Upper lobe of right lung (tissue), 1 donor: ENCODE results near the gene AGXT2. TPM values are rescaled to one million over a fixed set of nuclear protein-coding genes. Genes with fewer than 3 reads are reported as not detected.
A peak's percentile ranks its signal among the peaks of the same experiment; 100 is the strongest.
"Not testable (repeated sequence)": the region's sequence is repeated elsewhere in the genome, so short reads cannot be mapped to it uniquely, and the experiment has no call there.

Experiments used
- ATAC-seq: fragments of 200-7000 bp; cut with Tn5 transposase; one replicate; pipeline ENCODE4 v1.9.1; 2020; ENCODE audit warnings: mild to moderate bottlenecking, moderate library complexity
- DNase-seq: peaks from one replicate; pipeline ENCODE4 v3.0.0-alpha.2; 2020
- H3K27ac ChIP-seq: fragments of 200-600 bp; one replicate; pipeline ENCODE4 v1.8.0; 2022
- H3K27me3 ChIP-seq: fragments of 200-600 bp; one replicate; pipeline ENCODE4 v1.8.0; 2022; ENCODE audit warnings: mild to moderate bottlenecking
- H3K36me3 ChIP-seq: fragments of 200-600 bp; one replicate; pipeline ENCODE4 v1.8.0; 2022
- H3K4me1 ChIP-seq: fragments of 200-600 bp; one replicate; pipeline ENCODE4 v1.8.0; 2022
- H3K4me3 ChIP-seq: fragments of 200-600 bp; one replicate; pipeline ENCODE4 v1.8.0; 2022; ENCODE audit warnings: mild to moderate bottlenecking
- H3K9me3 ChIP-seq: fragments of 200-600 bp; one replicate; pipeline ENCODE4 v1.8.0; 2022
- CTCF ChIP-seq: fragments of 200-600 bp; IDR thresholded peaks from one replicate; pipeline ENCODE4 v1.8.0; 2022; ENCODE audit warnings: antibody characterized with exemption
- intact Hi-C: fragments of 100-400 bp; cut with DNase I; formaldehyde crosslinking; loops from one replicate; pipeline ENCODE4 v1.11.0; 2022
- total RNA-seq: library from RNA; stranded (reverse); fragmentation: NEBNext Ultra II Directional; extraction: Animal tissue kit (Norgen Biotek cat#: 25700); gene quantifications from one replicate; pipeline ENCODE4 v1.2.1, GENCODE V29; 2021
- donor health status: DM: no; HTN: yes; CAD: no; lungs with severe emphysema.

Gene AGXT2
- total RNA-seq, 1 donor from 2014 or later = not detected

DNA sequence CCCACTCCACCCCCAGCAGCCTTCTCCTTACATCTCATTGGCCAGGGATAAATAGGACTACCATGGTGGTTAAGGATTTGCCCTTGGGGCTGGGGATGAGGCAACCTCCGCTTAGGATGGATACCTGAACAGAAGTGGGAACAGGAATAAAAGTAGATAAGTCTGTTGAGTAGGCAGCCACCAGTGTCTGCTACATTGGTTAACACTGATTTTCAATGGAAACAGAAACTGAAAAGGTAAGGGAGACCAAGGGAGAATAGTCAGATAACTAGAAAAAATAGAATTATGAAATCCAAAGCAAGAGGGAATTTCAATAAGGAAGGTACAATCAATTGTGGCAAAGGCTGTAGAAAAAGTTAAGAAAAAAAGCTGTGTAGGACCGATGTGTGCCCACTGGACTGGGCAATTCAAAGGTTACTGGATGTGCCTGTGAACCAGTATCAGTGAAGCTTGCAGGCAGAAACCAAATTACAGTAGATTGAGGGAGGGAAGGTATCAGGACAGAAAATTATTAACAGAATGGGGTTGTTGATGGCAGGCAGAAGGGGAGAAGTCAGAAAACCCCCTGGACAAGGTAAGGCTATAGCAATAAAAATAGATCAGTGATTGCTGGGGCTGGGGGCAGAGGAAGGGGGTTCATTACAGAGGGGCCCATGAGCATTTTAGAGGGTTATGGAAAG is 69.7 kb downstream of the AGXT2 start:
- intact Hi-C loops = no loop called here
- Histone ChIP-seq H3K9me3 (no peaks in the 10 kb centered on the region), H3K36me3 (no peaks in the 10 kb centered on the region), H3K4me1 (no peaks in the 10 kb centered on the region), H3K4me3 (no peak overlapping the region), H3K27ac (no peak overlapping the region), H3K27me3 (no peaks in the 10 kb centered on the region)
- no peak for DNase-seq
- ATAC-seq = no peak
- no peak for TF ChIP-seq CTCF

DNA sequence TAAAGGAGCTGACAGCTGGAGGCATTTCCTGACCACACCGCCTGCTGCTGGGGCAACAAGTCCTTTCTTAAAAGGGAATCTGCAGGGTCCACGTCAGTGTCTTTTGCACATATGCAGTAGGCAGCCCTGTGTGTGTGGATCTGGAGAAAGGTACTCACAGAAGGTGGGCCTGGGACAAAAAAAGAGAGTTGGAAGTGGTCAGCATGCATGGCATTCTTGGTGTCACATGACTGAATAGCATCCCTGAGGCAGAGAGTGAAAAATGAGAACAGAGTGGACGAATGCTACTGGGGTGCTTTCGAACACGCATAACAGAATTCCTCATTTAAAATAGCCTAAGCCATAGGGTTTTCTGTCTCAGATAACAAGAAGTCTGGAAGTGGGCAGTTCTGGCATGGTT is 71.4 kb downstream of the AGXT2 start:
- Histone ChIP-seq H3K27ac (no peak overlapping the region), H3K9me3 (no peaks in the 10 kb centered on the region), H3K4me3 (no peak overlapping the region), H3K27me3 (no peaks in the 10 kb centered on the region), H3K36me3 (no peaks in the 10 kb centered on the region), H3K4me1 (no peaks in the 10 kb centered on the region)
- ATAC-seq (no peak), DNase-seq (no peak)
- TF ChIP-seq CTCF = no peak
- intact Hi-C loops = no loop called here

DNA sequence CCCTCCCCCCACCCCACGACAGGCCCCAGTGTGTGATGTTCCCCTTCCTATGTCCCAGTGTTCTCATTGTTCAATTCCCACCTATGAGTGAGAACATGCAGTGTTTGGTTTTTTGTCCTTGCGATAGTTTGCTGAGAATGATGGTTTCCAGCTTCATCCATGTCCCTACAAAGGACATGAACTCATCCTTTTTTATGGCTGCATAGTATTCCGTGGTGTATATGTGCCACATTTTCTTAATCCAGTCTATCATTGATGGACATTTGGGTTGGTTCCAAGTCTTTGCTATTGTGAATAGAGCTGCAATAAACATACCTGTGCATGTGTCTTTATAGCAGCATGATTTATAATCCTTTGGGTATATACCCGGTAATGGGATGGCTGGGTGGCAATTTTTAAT is 76.1 kb downstream of the AGXT2 start:
- ATAC-seq, intact Hi-C loops, H3K27me3 ChIP-seq, H3K36me3 ChIP-seq, H3K4me3 ChIP-seq, DNase-seq, H3K27ac ChIP-seq, H3K4me1 ChIP-seq, H3K9me3 ChIP-seq: not testable (repeated sequence)

DNA sequence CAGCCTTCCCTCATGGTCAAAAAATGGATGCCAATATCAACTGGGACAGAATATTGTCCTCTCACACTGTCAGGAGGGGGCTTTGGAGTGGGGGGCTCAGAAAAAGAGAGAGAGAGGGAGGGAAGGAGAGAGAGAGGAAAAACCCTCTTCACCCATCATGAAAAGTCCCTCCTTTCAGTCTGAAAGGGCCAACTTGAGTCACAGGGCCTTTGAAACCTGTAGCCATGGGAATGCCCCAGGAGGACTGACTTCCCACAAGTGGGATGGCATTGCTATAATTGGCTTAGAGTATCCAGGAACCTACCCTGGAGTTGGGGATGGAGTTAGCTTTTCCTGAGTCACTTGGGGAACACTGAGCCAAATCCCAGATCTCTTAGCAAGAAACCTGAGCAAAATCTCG is 77.2 kb downstream of the AGXT2 start:
- ATAC-seq (no peak), DNase-seq (no peak)
- Histone ChIP-seq H3K27ac (no peak overlapping the region), H3K9me3 (no peaks in the 10 kb centered on the region), H3K36me3 (no peaks in the 10 kb centered on the region), H3K4me1 (no peaks in the 10 kb centered on the region), H3K27me3 (no peaks in the 10 kb centered on the region), H3K4me3 (no peak overlapping the region)
- intact Hi-C loops = no loop called here
- TF ChIP-seq CTCF = no peak

DNA sequence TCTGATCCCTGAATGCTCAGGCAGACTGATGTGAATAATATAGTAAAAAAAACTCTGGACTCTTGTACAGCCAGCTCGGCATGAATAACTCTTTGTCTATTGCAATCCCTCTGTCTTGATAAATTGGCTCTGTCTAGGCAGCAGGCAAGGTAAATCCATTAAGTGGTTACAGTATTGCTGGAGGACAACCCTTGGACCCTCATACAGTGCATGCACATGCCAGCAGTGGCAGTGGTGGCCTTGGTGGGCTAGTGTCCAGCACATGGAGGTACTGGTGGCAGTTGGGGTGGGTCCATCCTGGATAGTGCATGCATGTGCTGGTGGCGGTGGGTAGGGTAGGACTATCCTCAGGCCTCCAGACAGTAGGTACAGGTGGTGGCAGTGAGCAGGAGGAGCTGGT is 79.5 kb downstream of the AGXT2 start:
- no peaks in the 10 kb centered on the region for H3K9me3 ChIP-seq
- intact Hi-C loops = no loop called here

GRCh38 chr5:34967540-34967939 is 80.2 kb downstream of the AGXT2 start:
- no peak overlapping the region for H3K27ac ChIP-seq
- TF ChIP-seq CTCF = no peak
- DNase-seq (no peak), ATAC-seq (no peak)
- no peaks in the 10 kb centered on the region for H3K36me3 ChIP-seq
- intact Hi-C loops = no loop called here
- no peaks in the 10 kb centered on the region for H3K27me3 ChIP-seq
- H3K4me3 ChIP-seq = no peak overlapping the region
- no peaks in the 10 kb centered on the region for H3K9me3 ChIP-seq
- no peaks in the 10 kb centered on the region for H3K4me1 ChIP-seq

More for the DNA sequence above, 79.5 kb downstream of the AGXT2 start:
- DNase-seq = no peak
- peak; percentile 22 for ATAC-seq
- Histone ChIP-seq H3K36me3 (no peaks in the 10 kb centered on the region), H3K27ac (no peak overlapping the region), H3K4me3 (no peak overlapping the region), H3K27me3 (no peaks in the 10 kb centered on the region), H3K4me1 (no peaks in the 10 kb centered on the region)
- TF ChIP-seq CTCF = no peak
